Measurements from ENCODE around the gene POMZP3.
"Not testable (repeated sequence)": the region's sequence is repeated elsewhere in the genome, so short reads cannot be mapped to it uniquely, and the experiment has no call there.

GRCh38 chr7:76588586-76588985 is 38.5 kb downstream of the POMZP3 start:
- TF ChIP-seq EZH2 (IDR thresholded peaks at IDR 0.05; ENCODE audit: borderline replicate concordance, low read depth, low read length, severe bottlenecking); MAX (IDR thresholded peaks at IDR 0.05; ENCODE audit: insufficient read depth, insufficient read length): not testable (repeated sequence)
